A549 (cell line): Measurements from ENCODE around the gene MXD4.

Source experiments
- CHD2 ChIP-seq: fragments of 150-350 bp; IDR thresholded peaks from 2 replicates; pipeline ENCODE4 v1.6.1; 2014; ENCODE audit warnings: low read length; ENCODE audit not compliant: partially characterized antibody
- CTCF ChIP-seq: fragments of >200 bp; sonication (Bioruptor Twin); formaldehyde crosslinking; IDR thresholded peaks from 3 replicates; pipeline ENCODE4 v1.5.1; 2016
- HDAC2 ChIP-seq: fragments of 200-600 bp; sonication (generic); IDR thresholded peaks from 2 replicates; pipeline ENCODE4 v1.6.1; 2016
- HMGXB4 ChIP-seq: fragments of 250-450 bp; sonication (Bioruptor Pico); IDR thresholded peaks from 2 replicates; pipeline ENCODE4 v1.5.0; 2021; ENCODE audit warnings: mild to moderate bottlenecking, moderate library complexity, borderline replicate concordance
- JUNB ChIP-seq: fragments of >200 bp; sonication (Bioruptor Twin); formaldehyde crosslinking; IDR thresholded peaks from 2 replicates; pipeline ENCODE4 v1.6.1; 2016
- POLR2A ChIP-seq: IDR thresholded peaks from 2 replicates; pipeline ENCODE4 v1.6.1; 2012; ENCODE audit warnings: mild to moderate bottlenecking, low read length
- REST ChIP-seq: fragments of 200-600 bp; sonication (generic); IDR thresholded peaks from 2 replicates; pipeline ENCODE4 v1.6.1; 2016; ENCODE audit warnings: antibody characterized with exemption, mild to moderate bottlenecking, moderate library complexity
- RFX5 ChIP-seq: fragments of 450-650 bp; IDR thresholded peaks from 2 replicates; pipeline ENCODE4 v1.7.1; 2014; ENCODE audit warnings: antibody characterized with exemption, mild to moderate bottlenecking, moderate library complexity
- ZFP36 ChIP-seq: fragments of 450-650 bp; IDR thresholded peaks from 2 replicates; pipeline ENCODE4 v1.6.1; 2014; ENCODE audit warnings: borderline replicate concordance; ENCODE audit not compliant: partially characterized antibody

- TF ChIP-seq HMGXB4 (CRISPR knock-in tag) = no peak
- TF ChIP-seq POLR2A = no peak
- no peak for TF ChIP-seq CTCF
- TF ChIP-seq RFX5 = no peak
- TF ChIP-seq ZFP36 = no peak
- no peak for TF ChIP-seq CHD2
- no peak for TF ChIP-seq JUNB
- TF ChIP-seq HDAC2 = no peak
- no peak for TF ChIP-seq REST
Observed at GRCh38 chr4:2298532-2298991, 36.7 kb upstream of the MXD4 start.
